HG03354 (cell line): ENCODE results near the gene UXS1.

Source experiments
- ATAC-seq: cut with Tn5 transposase; IDR thresholded peaks from one replicate; pipeline ENCODE4 v1.9.1; 2021; ENCODE audit warnings: mild to moderate bottlenecking; ENCODE audit not compliant: unreplicated experiment, poor library complexity, severe bottlenecking

UXS1 gene

GRCh38 chr2:106061611-106062349 lies 132.3 kb downstream of the UXS1 start:
- no peak for ATAC-seq

DNA sequence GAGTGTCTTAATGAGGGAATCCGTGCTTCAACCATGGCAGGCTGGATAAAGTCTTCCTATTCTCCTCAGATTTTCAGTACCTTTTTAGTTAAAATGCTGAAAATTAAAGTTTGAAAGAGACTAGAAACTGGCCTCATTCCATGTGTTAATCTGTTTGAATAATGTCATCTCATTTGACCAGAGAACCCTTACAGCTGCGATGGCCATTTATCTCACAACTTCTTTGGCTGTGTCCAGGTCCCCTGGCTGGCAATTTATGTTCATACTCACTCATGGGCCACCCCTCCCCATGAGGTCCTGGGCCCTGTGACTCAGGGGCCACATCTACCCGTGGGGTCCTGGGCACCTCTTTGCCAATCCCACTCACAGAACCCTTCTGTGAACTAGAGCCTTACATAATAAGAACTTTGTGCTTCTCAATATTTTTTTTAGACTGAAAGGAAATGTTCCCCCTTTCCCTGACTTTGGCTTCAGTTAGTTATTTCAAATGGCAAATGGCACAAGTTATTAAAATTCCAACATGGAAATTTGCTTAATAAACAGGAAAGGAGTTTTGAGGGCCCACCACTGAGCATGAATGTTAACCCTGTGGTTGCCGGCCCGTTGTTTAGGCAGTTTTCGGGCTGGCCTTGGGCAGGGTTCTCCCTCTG lies 134.6 kb downstream of the UXS1 start:
- ATAC-seq = no peak

- ATAC-seq = no peak
These were observed 135.5 kb downstream of the UXS1 start for GRCh38 chr2:106058469-106059137.

DNA sequence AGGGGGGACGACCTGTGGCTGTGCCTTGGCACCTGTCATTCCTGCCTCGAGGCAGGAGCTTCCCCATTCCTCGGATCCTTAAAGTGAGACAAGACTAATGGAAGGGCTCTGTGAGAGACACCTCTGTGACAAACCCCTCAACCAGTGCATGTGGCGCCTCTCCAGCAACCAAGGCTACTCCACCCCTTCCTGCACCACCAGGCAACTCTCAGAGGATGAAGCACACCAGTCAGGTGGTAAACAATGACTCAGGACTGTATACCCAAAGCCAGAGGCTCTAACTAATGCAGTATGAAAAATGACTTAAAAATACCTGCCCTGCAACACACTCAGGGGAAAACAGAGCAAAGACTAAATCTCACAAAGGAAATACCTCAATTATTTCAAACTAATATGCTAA lies 136.9 kb downstream of the UXS1 start:
- no peak for ATAC-seq

DNA sequence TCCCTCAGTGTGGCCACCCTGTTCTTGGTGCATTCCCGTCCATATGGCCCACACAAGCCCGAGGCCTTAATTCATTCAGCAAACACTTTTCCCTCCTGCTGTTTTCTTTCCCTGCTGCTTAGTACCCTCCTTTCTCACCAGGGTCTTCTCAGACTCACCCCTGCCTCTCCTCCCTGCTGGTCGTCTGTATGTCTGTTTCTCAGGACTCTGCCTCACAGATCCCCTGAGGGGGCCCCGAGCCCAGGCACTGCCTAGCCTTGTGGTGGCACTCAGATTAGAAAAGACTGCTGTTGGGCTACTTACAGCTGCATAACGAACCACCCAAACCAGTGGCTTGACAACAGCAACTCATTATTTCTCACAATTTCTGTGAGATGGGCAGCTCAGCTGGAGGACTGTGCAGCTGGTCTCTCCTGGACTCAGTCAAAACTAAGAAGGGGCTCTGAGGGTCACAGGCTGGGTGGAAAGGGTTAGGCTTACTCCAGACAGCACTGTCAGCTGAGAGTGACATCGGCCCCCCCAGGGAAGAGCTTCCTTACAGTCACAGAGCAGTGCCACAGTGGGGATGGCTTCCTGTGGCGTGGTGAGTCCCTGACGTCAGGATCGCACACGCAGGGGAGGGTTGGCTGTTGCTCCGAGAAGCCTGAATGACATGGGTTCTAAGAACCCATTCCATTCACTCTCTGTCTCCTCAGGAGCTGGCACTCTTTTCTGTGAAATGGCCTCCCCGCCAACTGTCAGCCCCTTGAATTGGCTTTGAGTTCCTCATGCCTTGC lies 139.0 kb downstream of the UXS1 start:
- ATAC-seq = no peak

DNA sequence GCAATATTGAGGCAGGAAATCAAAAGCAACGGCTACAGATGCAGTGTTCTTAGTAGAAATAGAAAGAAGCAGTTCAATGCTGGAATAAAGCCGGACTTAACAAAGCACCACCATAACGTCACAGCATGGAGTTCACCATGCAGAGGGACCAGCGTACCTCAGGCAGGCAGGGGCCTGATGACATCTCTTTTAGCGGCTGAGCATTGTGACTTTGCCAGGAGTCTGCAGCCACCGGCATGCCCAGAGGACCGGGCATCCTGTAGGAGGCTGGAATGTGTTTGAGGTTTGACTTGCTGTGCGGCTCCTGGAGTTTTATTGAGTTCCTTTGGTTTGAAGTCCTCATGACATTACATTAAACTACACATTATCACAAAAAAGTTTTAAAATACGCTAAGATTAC lies 139.8 kb downstream of the UXS1 start:
- ATAC-seq = no peak

GRCh38 chr2:106053581-106053980 lies 140.5 kb downstream of the UXS1 start:
- no peak for ATAC-seq

DNA sequence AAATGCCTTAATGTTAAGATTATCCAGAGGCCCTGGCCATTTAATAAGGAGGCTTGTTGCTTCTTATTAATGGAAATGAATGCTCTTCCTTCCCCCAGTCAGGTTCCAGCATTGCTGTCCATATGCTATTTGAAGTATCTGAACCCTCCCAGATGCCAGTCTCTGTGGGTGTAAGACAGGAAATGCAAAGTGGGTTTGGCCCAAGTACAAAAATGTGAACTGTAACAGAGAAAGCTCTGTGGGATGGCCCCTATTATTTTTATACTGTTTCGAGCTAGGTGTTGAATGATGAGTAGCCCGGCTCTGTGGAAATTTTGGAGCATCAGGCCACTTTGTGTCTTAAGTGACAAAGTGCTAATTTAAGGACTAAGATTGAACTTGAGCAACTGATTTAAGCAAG lies 141.0 kb downstream of the UXS1 start:
- ATAC-seq = no peak

DNA sequence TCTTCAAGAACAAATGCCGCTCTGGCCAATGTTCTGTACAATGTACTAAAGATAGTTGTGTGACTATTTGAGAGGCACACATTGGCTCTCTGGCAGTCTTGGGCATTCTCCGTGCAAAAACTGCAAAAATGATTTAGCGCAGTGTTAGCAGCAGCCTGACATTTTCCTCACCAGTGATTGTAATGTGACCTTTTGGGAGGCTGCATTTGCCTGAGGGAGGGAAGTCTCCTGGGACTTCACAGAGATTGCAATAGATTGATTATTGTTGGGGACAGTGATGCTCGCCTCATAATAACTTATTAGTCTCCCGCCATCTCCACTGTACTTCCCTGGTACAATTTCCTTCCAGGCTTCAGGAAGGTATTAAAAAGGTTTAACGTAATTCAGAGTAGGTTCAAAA lies 149.2 kb downstream of the UXS1 start:
- ATAC-seq = no peak

DNA sequence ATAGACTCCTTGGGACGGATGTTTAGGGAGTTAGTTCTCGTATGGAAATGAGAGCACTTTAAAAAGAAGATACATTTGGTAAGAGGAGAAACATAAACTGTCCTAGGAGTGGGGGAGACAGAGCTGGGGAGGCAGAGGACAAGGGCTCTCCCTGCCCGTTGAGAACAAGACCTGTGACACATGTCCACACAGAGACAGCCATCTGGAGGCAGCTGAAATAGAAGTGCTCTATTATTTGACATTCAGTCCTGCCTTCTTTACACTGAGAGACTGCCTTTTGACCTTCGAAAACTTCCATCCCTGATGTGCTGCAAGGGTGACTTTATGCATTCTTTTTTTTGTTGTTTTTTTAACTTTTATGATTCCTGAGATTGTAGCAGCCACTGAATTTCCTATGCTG lies 150.1 kb downstream of the UXS1 start:
- ATAC-seq = no peak
